ENCODE measurements around the gene SDCCAG8. TPM values are rescaled to one million over a fixed set of nuclear protein-coding genes. Genes with fewer than 3 reads are reported as not detected.

SDCCAG8 gene
- polyA plus RNA-seq, 3 donors from 2014 or later: 11.9 to 20.3 (median 14.0) TPM

- H3K27me3 Mint-ChIP-seq (ENCODE audit: low read depth in 3 of 3): no peaks in the 10 kb centered on the region
- H3K27ac Mint-ChIP-seq: no peak overlapping the region
- no peaks in the 10 kb centered on the region for H3K4me1 Mint-ChIP-seq
- no peak for DNase-seq
- peaks cover 6 to 12% (median 9%) of the 10 kb centered on the region in 6 donors for H3K9me3 Mint-ChIP-seq
- no peak overlapping the region for H3K4me3 Mint-ChIP-seq
- peaks cover 4 to 16% (median 15%) of the 10 kb centered on the region in 3 donors for H3K36me3 Mint-ChIP-seq
These were observed 19.1 kb upstream of the SDCCAG8 start for GRCh38 chr1:243236604-243237252.

- no peak overlapping the region for H3K4me3 Mint-ChIP-seq
- DNase-seq: no peak
- H3K27ac Mint-ChIP-seq: no peak overlapping the region
- H3K4me1 Mint-ChIP-seq: no peaks in the 10 kb centered on the region
- H3K36me3 Mint-ChIP-seq: peaks cover 0 to 4% (median 0%) of the 10 kb centered on the region in 3 donors
- no peaks in the 10 kb centered on the region for H3K9me3 Mint-ChIP-seq
- no peaks in the 10 kb centered on the region for H3K27me3 Mint-ChIP-seq (ENCODE audit: low read depth in 3 of 3)
These were observed 11.4 kb upstream of the SDCCAG8 start for GRCh38 chr1:243244432-243244841.

- Mint-ChIP-seq H3K27ac (no peak overlapping the region), H3K36me3 (no peaks in the 10 kb centered on the region), H3K4me3 (no peak overlapping the region), H3K4me1 (peaks cover 0 to 5% of the 10 kb centered on the region in 2 donors), H3K9me3 (no peaks in the 10 kb centered on the region), H3K27me3 (ENCODE audit: low read depth in 3 of 3) (no peaks in the 10 kb centered on the region)
- no peak for DNase-seq
These were observed 8.9 kb upstream of the SDCCAG8 start for GRCh38 chr1:243246916-243247315.

GRCh38 chr1:243247901-243248300 is 7.9 kb upstream of the SDCCAG8 start:
- Mint-ChIP-seq H3K36me3 (no peaks in the 10 kb centered on the region), H3K27ac (no peak overlapping the region), H3K4me3 (no peak overlapping the region), H3K4me1 (peaks cover 0 to 5% of the 10 kb centered on the region in 2 donors), H3K27me3 (ENCODE audit: low read depth in 3 of 3) (no peaks in the 10 kb centered on the region), H3K9me3 (no peaks in the 10 kb centered on the region)
- no peak for DNase-seq

GRCh38 chr1:243249214-243249613 is 6.6 kb upstream of the SDCCAG8 start:
- Mint-ChIP-seq H3K27me3 (ENCODE audit: low read depth in 3 of 3) (peaks cover 1 to 9% (median 4%) of the 10 kb centered on the region in 3 donors), H3K4me1 (peaks cover 11 to 18% of the 10 kb centered on the region in 2 donors), H3K27ac (no peak overlapping the region), H3K36me3 (no peaks in the 10 kb centered on the region), H3K4me3 (no peak overlapping the region), H3K9me3 (no peaks in the 10 kb centered on the region)
- DNase-seq: no peak

GRCh38 chr1:243250102-243250501 is 5.7 kb upstream of the SDCCAG8 start:
- Mint-ChIP-seq H3K27me3 (ENCODE audit: low read depth in 3 of 3) (peaks cover 9 to 16% (median 12%) of the 10 kb centered on the region in 3 donors), H3K36me3 (no peaks in the 10 kb centered on the region), H3K4me1 (peaks cover 14 to 23% of the 10 kb centered on the region in 2 donors), H3K9me3 (no peaks in the 10 kb centered on the region), H3K4me3 (no peak overlapping the region), H3K27ac (no peak overlapping the region)
- DNase-seq: no peak

GRCh38 chr1:243251539-243251938 is 4.3 kb upstream of the SDCCAG8 start:
- H3K4me1 Mint-ChIP-seq: peaks cover 28 to 37% of the 10 kb centered on the region in 2 donors
- H3K36me3 Mint-ChIP-seq: no peaks in the 10 kb centered on the region
- H3K9me3 Mint-ChIP-seq: no peaks in the 10 kb centered on the region
- H3K4me3 Mint-ChIP-seq: no peak overlapping the region
- H3K27me3 Mint-ChIP-seq (ENCODE audit: low read depth in 3 of 3): peaks cover 16 to 24% (median 21%) of the 10 kb centered on the region in 3 donors
- peak overlapping the region in 2 of 6 donors; percentile 25 to 32 for H3K27ac Mint-ChIP-seq
- DNase-seq: no peak

GRCh38 chr1:243253211-243253925 is 2.5 kb upstream of the SDCCAG8 start:
- Mint-ChIP-seq H3K4me3 (peak overlapping the region; percentile 51 to 94 (median 89)), H3K9me3 (no peaks in the 10 kb centered on the region), H3K36me3 (no peaks in the 10 kb centered on the region), H3K4me1 (peaks cover 29 to 39% of the 10 kb centered on the region in 2 donors), H3K27ac (peak overlapping the region; percentile 55 to 96 (median 92)), H3K27me3 (ENCODE audit: low read depth in 3 of 3) (peaks cover 16 to 24% (median 21%) of the 10 kb centered on the region in 3 donors)
- DNase-seq: peak in 2 of 3 donors; percentile 7 to 10

- Mint-ChIP-seq H3K9me3 (no peaks in the 10 kb centered on the region), H3K4me3 (peak overlapping the region; percentile 51 to 94 (median 89)), H3K27ac (peak overlapping the region; percentile 55 to 96 (median 92)), H3K36me3 (no peaks in the 10 kb centered on the region), H3K4me1 (peaks cover 29 to 39% of the 10 kb centered on the region in 2 donors), H3K27me3 (ENCODE audit: low read depth in 3 of 3) (peaks cover 18 to 24% (median 21%) of the 10 kb centered on the region in 3 donors)
- peak in 2 of 3 donors; percentile 9 to 11 for DNase-seq
These were observed 2.0 kb upstream of the SDCCAG8 start for GRCh38 chr1:243253926-243254232.

GRCh38 chr1:243254233-243254926 is 1.5 kb upstream of the SDCCAG8 start:
- H3K36me3 Mint-ChIP-seq: no peaks in the 10 kb centered on the region

GRCh38 chr1:243254927-243255790 is 682 bp upstream of the SDCCAG8 start, which contains the start of gene CEP170:
TSS of gene CEP170 (minus strand) at chr1:243255281. CDS start at chr1:243225280, 30,001 bp downstream.
- peak within 1 kb of the TSS; percentile 97 to 100 (median 99) for H3K4me3 Mint-ChIP-seq
- H3K27ac Mint-ChIP-seq: peak within 1 kb of the TSS; percentile 95 to 100 (median 100)
- peak; percentile 94 for DNase-seq
- H3K4me1 Mint-ChIP-seq: peaks cover 29 to 39% of the 10 kb centered on the region in 2 donors
- no peaks in the 10 kb centered on the region for H3K9me3 Mint-ChIP-seq
- no peaks in the 10 kb centered on the region for H3K36me3 Mint-ChIP-seq
- H3K27me3 Mint-ChIP-seq (ENCODE audit: low read depth in 3 of 3): peaks cover 18 to 24% (median 21%) of the 10 kb centered on the region in 3 donors

More at GRCh38 chr1:243254233-243254926, 1.5 kb upstream of the SDCCAG8 start:
- H3K27ac Mint-ChIP-seq: peak overlapping the region; percentile 86 to 98 (median 96)
- H3K9me3 Mint-ChIP-seq: no peaks in the 10 kb centered on the region
- peak in 1 of 3 donors; percentile 53 for DNase-seq
- peaks cover 18 to 24% (median 21%) of the 10 kb centered on the region in 3 donors for H3K27me3 Mint-ChIP-seq (ENCODE audit: low read depth in 3 of 3)
- H3K4me3 Mint-ChIP-seq: peak overlapping the region; percentile 89 to 94 (median 91)
- H3K4me1 Mint-ChIP-seq: peaks cover 29 to 39% of the 10 kb centered on the region in 2 donors

GRCh38 chr1:243256590-243256989 is 749 bp downstream of the SDCCAG8 start:
- H3K4me3 Mint-ChIP-seq: peak overlapping the region; percentile 97 to 100 (median 99)
- H3K27ac Mint-ChIP-seq: peak overlapping the region; percentile 95 to 100 (median 100)
- no peak for DNase-seq
- peaks cover 0 to 5% (median 5%) of the 10 kb centered on the region in 3 donors for H3K36me3 Mint-ChIP-seq
- peaks cover 29 to 34% of the 10 kb centered on the region in 2 donors for H3K4me1 Mint-ChIP-seq
- H3K9me3 Mint-ChIP-seq: no peaks in the 10 kb centered on the region
- peaks cover 18 to 26% (median 24%) of the 10 kb centered on the region in 3 donors for H3K27me3 Mint-ChIP-seq (ENCODE audit: low read depth in 3 of 3)

GRCh38 chr1:243257189-243257588 is 1.3 kb downstream of the SDCCAG8 start:
- H3K4me1 Mint-ChIP-seq: peaks cover 29 to 34% of the 10 kb centered on the region in 2 donors
- peak overlapping the region in 1 of 5 donors; percentile 14 for H3K4me3 Mint-ChIP-seq
- no peak overlapping the region for H3K27ac Mint-ChIP-seq
- no peaks in the 10 kb centered on the region for H3K9me3 Mint-ChIP-seq
- peaks cover 0 to 5% (median 5%) of the 10 kb centered on the region in 3 donors for H3K36me3 Mint-ChIP-seq
- peaks cover 18 to 27% (median 24%) of the 10 kb centered on the region in 3 donors for H3K27me3 Mint-ChIP-seq (ENCODE audit: low read depth in 3 of 3)
- DNase-seq: no peak
